ENCODE results near the gene BBS5. TPM values are rescaled to one million over a fixed set of nuclear protein-coding genes. Genes with fewer than 3 reads are reported as not detected.
A peak's percentile ranks its signal among the peaks of the same experiment; 100 is the strongest.
"Not testable (repeated sequence)": the region's sequence is repeated elsewhere in the genome, so short reads cannot be mapped to it uniquely, and the experiment has no call there.

Gene BBS5
- total and polyA plus RNA-seq, 2 experiments from 2014 or later, result 0.10 to 0.36 TPM

DNA sequence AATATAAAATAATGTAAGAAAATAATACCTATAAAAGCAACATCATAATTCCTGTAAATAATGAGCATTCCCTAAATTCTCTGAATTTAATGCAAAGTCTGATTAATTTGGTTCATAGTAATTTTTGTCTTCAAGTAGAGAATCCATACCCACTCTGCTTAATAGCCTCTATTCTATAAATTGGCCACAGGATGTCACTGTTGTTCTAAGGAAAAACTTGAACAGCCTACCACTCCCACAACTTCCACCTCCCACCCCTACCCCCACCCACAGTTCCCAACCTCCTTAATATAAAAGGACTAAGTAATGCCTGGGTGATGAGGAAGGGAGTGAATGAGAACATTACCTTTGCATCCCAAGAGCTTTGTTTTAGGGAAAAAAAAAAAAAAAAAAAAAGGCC lies 27.2 kb upstream of the BBS5 start:
- Histone ChIP-seq H3K4me3 (no peak overlapping the region), H3K4me1 (ENCODE audit: insufficient read depth) (no peaks in the 10 kb centered on the region), H3K4me2 (no peak overlapping the region), H3F3A (replicated peaks; ENCODE audit: low read depth) (no peaks in the 10 kb centered on the region), H3K27me3 (ENCODE audit: insufficient read depth) (no peaks in the 10 kb centered on the region), H3K9me2 (ENCODE audit: insufficient read depth) (no peaks in the 10 kb centered on the region), H3K36me3 (ENCODE audit: insufficient read depth) (no peaks in the 10 kb centered on the region), H3K27ac (ENCODE audit: low read depth) (no peak overlapping the region), H3K79me2 (replicated peaks; ENCODE audit: insufficient read depth) (no peaks in the 10 kb centered on the region), H4K20me1 (replicated peaks; ENCODE audit: insufficient read depth) (no peaks in the 10 kb centered on the region), H2AFZ (no peak overlapping the region)
- Mint-ChIP-seq H3K36me3 (ENCODE audit: low read depth) (peaks cover 14% of the 10 kb centered on the region), H3K9me3 (peaks cover 20% of the 10 kb centered on the region), H3K4me3 (no peak overlapping the region), H3K4me1 (no peaks in the 10 kb centered on the region), H3K27me3 (ENCODE audit: insufficient read depth, low read depth, poor library complexity) (no peaks in the 10 kb centered on the region), H3K27ac (no peak overlapping the region)
- DNase-seq (ENCODE audit: low spot score), result peak; percentile 69
- TF ChIP-seq, protein P1, sequence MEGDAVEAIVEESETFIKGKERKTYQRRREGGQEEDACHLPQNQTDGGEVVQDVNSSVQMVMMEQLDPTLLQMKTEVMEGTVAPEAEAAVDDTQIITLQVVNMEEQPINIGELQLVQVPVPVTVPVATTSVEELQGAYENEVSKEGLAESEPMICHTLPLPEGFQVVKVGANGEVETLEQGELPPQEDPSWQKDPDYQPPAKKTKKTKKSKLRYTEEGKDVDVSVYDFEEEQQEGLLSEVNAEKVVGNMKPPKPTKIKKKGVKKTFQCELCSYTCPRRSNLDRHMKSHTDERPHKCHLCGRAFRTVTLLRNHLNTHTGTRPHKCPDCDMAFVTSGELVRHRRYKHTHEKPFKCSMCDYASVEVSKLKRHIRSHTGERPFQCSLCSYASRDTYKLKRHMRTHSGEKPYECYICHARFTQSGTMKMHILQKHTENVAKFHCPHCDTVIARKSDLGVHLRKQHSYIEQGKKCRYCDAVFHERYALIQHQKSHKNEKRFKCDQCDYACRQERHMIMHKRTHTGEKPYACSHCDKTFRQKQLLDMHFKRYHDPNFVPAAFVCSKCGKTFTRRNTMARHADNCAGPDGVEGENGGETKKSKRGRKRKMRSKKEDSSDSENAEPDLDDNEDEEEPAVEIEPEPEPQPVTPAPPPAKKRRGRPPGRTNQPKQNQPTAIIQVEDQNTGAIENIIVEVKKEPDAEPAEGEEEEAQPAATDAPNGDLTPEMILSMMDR (conservative IDR thresholded peaks at IDR 0.05; ENCODE audit: low read depth in 2 of 2), result peak; percentile 57 to 60
- TF ChIP-seq EZH2phosphoT487 (IDR thresholded peaks at IDR 0.05; ENCODE audit: unreplicated experiment) (no peak), JUNB (IDR thresholded peaks at IDR 0.05; ENCODE audit: unreplicated experiment) (no peak), POLR2AphosphoS5 (IDR thresholded peaks at IDR 0.05; ENCODE audit: low read depth) (no peak), REST (IDR thresholded peaks at IDR 0.05; ENCODE audit: unreplicated experiment) (no peak), ZNF114 (CRISPR knock-in tag; IDR thresholded peaks at IDR 0.05) (no peak)
- ATAC-seq, result peak; percentile 76

- not testable (repeated sequence) for H3K27ac ChIP-seq (ENCODE audit: low read depth); H3K27ac Mint-ChIP-seq; ATAC-seq; H3F3A ChIP-seq (replicated peaks; ENCODE audit: low read depth); H3K79me2 ChIP-seq (replicated peaks; ENCODE audit: insufficient read depth); H3K4me2 ChIP-seq; H3K4me3 Mint-ChIP-seq; H3K36me3 ChIP-seq (ENCODE audit: insufficient read depth); H4K20me1 ChIP-seq (replicated peaks; ENCODE audit: insufficient read depth); H2AFZ ChIP-seq; H3K27me3 ChIP-seq (ENCODE audit: insufficient read depth); H3K9me2 ChIP-seq (ENCODE audit: insufficient read depth); H3K27me3 Mint-ChIP-seq (ENCODE audit: insufficient read depth, low read depth, poor library complexity); H3K4me1 Mint-ChIP-seq; DNase-seq (ENCODE audit: low spot score); H3K4me1 ChIP-seq (ENCODE audit: insufficient read depth); H3K4me3 ChIP-seq
- Mint-ChIP-seq H3K36me3 (ENCODE audit: low read depth) (peaks cover 14% of the 10 kb centered on the region), H3K9me3 (peaks cover 20% of the 10 kb centered on the region)
Measured at GRCh38 chr2:169453044-169453443, 26.2 kb upstream of the BBS5 start.

All from GM23338 (cell line).